ENCODE results near the gene LRCH2.

LRCH2 gene, protein sequence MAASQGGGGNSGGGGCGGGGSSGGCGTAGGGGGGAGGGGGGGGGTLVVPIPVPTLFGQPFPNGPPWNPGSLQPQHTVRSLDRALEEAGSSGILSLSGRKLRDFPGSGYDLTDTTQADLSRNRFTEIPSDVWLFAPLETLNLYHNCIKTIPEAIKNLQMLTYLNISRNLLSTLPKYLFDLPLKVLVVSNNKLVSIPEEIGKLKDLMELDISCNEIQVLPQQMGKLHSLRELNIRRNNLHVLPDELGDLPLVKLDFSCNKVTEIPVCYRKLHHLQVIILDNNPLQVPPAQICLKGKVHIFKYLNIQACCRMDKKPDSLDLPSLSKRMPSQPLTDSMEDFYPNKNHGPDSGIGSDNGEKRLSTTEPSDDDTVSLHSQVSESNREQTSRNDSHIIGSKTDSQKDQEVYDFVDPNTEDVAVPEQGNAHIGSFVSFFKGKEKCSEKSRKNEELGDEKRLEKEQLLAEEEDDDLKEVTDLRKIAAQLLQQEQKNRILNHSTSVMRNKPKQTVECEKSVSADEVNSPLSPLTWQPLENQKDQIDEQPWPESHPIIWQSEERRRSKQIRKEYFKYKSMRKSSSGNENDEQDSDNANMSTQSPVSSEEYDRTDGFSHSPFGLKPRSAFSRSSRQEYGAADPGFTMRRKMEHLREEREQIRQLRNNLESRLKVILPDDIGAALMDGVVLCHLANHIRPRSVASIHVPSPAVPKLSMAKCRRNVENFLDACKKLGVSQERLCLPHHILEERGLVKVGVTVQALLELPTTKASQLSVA

DNA sequence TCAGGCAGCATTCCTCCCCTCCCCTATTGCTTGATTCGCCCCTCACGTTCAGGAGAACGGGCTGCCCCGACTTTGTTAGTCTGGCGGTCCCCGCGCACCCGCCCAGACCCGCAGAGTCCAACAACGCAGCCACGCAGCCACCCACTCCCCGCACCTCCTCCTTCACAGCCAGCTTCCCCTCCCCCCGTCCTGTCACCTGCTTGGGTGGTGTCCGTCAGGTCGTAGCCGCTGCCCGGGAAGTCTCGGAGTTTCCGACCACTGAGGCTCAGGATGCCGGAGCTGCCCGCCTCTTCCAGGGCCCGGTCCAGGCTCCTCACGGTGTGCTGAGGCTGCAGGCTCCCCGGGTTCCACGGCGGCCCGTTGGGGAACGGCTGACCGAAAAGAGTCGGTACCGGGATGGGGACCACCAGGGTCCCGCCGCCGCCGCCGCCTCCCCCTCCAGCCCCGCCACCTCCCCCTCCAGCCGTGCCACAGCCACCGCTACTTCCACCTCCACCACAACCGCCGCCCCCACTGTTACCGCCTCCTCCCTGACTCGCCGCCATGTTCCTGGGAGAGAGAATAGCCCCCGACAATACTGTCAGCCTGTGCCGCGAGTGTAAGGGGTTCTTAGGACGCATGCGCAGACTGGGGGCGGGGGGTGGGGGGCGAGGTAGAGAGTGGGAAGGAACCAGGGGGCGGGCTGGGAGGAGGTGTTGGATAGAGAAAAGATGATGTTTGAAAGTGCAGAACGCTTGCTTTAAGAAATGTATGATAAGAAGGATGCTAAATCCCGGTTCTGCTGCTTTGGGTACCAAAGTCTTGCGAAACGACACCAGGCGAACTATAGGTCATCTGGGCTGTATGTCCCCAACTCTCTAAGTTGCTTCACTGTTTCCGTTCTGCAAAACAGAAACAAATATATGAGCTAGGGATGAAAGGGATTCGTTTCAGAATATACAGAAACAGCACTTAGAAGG lies at the start of gene LRCH2:
Gene LRCH2, minus strand, starts transcription at position 600 of the 959 bp plus-strand sequence. Its CDS starts 55 bp downstream, at position 545.
- no peaks in the 10 kb centered on the region for H3K36me3 Mint-ChIP-seq (ENCODE audit: low read depth)
- peak within 1 kb of the TSS; percentile 41 for H3K4me3 Mint-ChIP-seq
- H3K27me3 Mint-ChIP-seq: peaks cover 33% of the 10 kb centered on the region
- H3K27ac Mint-ChIP-seq: no peak within 1 kb of the TSS
- no peaks in the 10 kb centered on the region for H3K4me1 Mint-ChIP-seq (ENCODE audit: low read depth)
- H3K9me3 Mint-ChIP-seq: no peaks in the 10 kb centered on the region

DNA sequence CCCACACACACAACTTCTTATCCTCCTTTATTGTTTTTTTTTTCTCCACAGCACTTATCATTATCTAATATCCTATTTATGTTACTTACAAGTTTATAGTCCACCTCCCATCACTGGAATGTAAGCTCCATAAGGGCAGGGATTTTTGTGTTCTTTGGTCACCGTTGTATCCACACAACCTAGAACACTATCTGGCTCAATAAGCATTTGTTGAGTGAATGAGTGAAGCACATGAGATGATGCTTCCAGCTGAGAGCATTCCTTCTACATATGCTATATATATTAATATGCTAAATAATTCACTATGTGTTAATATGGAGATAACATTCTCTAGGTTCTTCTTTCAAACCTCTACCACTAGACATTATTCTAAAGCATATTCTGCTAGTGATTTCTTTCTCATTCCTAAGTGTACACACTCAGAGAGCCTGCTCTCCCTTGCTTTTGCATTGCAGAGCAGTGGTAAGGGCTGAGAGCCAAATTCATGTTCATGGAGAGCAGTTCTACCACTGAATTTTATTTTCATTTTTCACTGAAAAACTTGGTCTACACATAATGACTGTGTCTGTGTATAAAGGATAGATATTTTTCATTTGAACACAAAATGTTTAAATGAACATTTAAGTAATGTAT lies 35.3 kb upstream of the LRCH2 start:
- H3K36me3 Mint-ChIP-seq (ENCODE audit: low read depth): no peaks in the 10 kb centered on the region
- H3K27me3 Mint-ChIP-seq: no peaks in the 10 kb centered on the region
- H3K27ac Mint-ChIP-seq: no peak overlapping the region
- H3K4me1 Mint-ChIP-seq (ENCODE audit: low read depth): no peaks in the 10 kb centered on the region
- no peak overlapping the region for H3K4me3 Mint-ChIP-seq
- H3K9me3 Mint-ChIP-seq: peaks cover 4% of the 10 kb centered on the region

DNA sequence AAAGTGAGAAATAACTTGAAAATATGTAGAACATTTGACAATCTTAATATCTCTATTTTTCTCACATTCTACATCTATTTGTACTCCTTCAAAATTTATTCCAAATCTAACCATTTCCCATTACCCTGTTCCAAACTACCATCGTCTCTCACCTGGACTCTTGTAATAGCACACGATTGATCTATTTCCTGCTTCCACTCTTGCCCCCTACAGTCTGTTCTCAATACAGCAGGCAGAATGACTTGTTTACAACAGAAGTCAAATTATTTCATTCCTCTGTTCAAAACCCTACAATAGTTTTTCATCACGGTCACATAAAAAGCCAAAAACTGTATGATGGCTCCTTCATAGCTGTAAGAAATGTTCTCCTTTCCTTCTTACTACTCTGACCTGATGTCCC lies 34.5 kb upstream of the LRCH2 start:
- Mint-ChIP-seq H3K36me3 (ENCODE audit: low read depth) (no peaks in the 10 kb centered on the region), H3K27ac (no peak overlapping the region), H3K27me3 (no peaks in the 10 kb centered on the region), H3K9me3 (peaks cover 4% of the 10 kb centered on the region), H3K4me1 (ENCODE audit: low read depth) (no peaks in the 10 kb centered on the region), H3K4me3 (no peak overlapping the region)

DNA sequence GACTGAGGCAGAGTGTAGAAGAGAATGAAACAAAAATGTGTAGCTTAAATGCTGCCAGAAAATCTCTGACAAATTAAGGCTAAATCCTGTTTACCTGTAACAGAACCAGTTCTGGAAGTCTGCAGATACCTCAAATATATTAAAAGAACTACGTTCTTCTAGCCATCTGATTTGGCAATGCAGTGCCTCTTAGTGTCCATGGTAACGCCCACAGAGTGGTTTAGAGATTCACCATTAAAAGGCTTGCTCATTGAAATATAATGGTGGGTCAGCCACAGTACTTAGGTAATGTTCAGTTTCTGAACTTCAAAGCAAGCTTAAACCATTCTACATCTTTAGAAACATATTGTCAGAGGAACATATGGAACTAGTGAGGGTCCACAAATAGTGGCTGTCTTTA lies 32.4 kb upstream of the LRCH2 start:
- Mint-ChIP-seq H3K4me1 (ENCODE audit: low read depth) (no peaks in the 10 kb centered on the region), H3K36me3 (ENCODE audit: low read depth) (no peaks in the 10 kb centered on the region), H3K9me3 (peaks cover 4% of the 10 kb centered on the region), H3K4me3 (no peak overlapping the region), H3K27me3 (no peaks in the 10 kb centered on the region), H3K27ac (no peak overlapping the region)

DNA sequence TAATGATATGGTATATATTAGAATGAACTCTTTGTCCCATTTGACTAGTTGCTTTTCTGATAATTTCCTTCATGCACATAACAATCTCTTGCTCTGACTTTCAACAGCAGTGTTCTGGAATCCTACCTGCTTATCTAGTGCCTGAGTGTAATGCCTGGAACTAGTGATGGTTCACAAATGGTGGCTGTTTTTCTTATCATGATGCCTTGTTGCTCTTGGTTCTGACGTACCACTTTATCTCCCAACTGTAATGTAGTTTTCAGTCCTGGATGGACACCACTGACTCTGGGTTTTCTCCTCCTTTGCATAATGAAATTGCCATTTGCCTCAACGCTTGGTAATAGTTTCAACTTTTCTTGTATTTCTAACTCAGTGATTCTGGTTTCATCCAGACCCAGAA lies 30.1 kb upstream of the LRCH2 start:
- H3K27me3 Mint-ChIP-seq: no peaks in the 10 kb centered on the region
- no peaks in the 10 kb centered on the region for H3K36me3 Mint-ChIP-seq (ENCODE audit: low read depth)
- peaks cover 4% of the 10 kb centered on the region for H3K9me3 Mint-ChIP-seq
- H3K27ac Mint-ChIP-seq: no peak overlapping the region
- H3K4me1 Mint-ChIP-seq (ENCODE audit: low read depth): no peaks in the 10 kb centered on the region
- no peak overlapping the region for H3K4me3 Mint-ChIP-seq

DNA sequence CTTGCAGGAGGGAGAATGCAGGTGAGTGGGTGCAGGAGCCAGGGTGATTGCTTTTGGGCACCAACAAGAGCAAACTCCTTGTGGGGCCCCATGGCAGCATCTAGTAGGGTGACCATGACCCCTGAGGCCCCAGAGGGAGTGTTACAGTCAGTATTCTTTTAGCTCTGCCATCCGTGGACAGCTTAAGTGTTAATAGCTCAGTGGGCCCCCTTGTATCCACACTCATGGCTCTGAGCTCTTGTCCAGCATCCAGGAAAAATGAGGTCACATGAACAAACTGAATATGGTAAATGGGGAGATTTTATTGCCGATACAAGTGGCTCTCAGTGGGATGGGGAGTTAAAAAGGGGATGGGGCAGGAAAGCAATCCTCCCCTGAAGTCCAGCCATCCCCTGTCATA lies 27.3 kb upstream of the LRCH2 start:
- no peaks in the 10 kb centered on the region for H3K27me3 Mint-ChIP-seq
- no peak overlapping the region for H3K4me3 Mint-ChIP-seq
- H3K36me3 Mint-ChIP-seq (ENCODE audit: low read depth): no peaks in the 10 kb centered on the region
- H3K9me3 Mint-ChIP-seq: no peaks in the 10 kb centered on the region
- no peaks in the 10 kb centered on the region for H3K4me1 Mint-ChIP-seq (ENCODE audit: low read depth)
- H3K27ac Mint-ChIP-seq: no peak overlapping the region

DNA sequence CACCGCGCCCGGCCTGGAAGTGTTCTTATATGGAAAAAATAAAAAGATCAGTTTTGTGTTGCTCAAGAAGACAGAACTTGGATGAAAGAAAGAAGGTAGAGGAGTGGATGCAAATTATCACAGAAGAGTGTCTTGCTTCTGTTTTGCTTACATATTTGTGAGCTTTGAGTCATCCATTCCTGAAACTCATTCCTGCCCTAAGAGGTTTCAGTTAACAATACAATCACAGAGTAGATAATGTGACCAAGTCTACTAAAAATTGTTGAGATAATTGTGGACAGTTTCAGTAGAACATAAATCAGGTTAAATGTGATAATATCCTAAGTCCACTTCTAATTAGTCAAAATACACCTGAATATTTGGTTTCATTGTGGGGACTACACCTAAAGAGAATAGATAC lies 26.4 kb upstream of the LRCH2 start:
- no peaks in the 10 kb centered on the region for H3K27me3 Mint-ChIP-seq
- H3K9me3 Mint-ChIP-seq: no peaks in the 10 kb centered on the region
- H3K27ac Mint-ChIP-seq: no peak overlapping the region
- H3K4me3 Mint-ChIP-seq: no peak overlapping the region
- H3K36me3 Mint-ChIP-seq (ENCODE audit: low read depth): no peaks in the 10 kb centered on the region
- H3K4me1 Mint-ChIP-seq (ENCODE audit: low read depth): no peaks in the 10 kb centered on the region

DNA sequence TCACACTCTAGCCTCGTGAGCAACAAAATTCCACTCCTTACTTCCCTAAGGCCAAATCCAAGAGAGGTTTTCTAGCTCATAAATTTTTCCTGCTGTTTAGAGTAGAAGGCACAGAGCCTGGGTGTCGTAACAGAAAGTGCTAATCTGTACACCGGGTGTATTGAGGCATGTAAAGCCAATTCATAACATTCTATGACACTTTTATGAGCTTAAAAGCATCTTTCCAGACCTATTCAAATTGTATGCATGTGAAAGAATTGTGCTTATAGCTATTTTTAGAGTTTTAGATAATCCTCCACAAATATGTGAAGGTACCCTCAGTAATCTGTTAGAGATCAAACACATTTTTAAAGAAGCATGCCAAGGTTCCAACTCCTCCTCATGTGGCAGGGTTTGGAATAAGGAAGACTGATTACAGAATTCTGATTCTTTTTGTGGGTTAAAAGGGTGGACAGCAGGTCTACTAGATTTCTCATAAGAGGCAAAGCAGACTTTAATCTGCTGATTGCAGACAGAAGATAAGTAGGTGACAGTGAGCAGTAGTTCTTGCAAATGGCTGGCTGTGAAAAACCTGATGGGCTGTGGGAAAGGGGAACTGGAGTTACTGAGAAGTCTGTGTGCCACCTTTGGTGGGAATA lies 25.5 kb upstream of the LRCH2 start:
- H3K4me1 Mint-ChIP-seq (ENCODE audit: low read depth): no peaks in the 10 kb centered on the region
- H3K9me3 Mint-ChIP-seq: no peaks in the 10 kb centered on the region
- H3K27me3 Mint-ChIP-seq: no peaks in the 10 kb centered on the region
- H3K27ac Mint-ChIP-seq: no peak overlapping the region
- no peaks in the 10 kb centered on the region for H3K36me3 Mint-ChIP-seq (ENCODE audit: low read depth)
- no peak overlapping the region for H3K4me3 Mint-ChIP-seq

DNA sequence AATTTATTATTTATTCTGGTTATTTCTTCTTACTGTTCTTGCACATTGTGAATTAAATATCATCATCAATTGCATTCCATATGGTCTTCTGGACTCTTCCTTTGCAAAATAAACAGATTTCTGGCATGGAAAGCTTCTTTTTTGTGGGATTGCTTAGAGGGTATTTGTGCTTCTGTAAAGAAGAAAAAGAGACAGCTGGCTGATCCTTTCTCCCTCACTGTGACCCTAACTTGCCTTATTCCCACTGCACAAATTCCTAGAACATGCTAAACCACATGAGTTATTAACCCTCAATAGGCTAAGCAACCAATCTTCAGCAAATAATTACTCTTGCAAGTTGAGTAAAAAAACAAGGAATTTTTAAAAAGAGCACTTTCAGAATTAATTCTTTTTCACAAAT lies 23.8 kb upstream of the LRCH2 start:
- Mint-ChIP-seq H3K9me3 (no peaks in the 10 kb centered on the region), H3K4me3 (no peak overlapping the region), H3K27me3 (no peaks in the 10 kb centered on the region), H3K27ac (no peak overlapping the region), H3K4me1 (ENCODE audit: low read depth) (no peaks in the 10 kb centered on the region), H3K36me3 (ENCODE audit: low read depth) (no peaks in the 10 kb centered on the region)

DNA sequence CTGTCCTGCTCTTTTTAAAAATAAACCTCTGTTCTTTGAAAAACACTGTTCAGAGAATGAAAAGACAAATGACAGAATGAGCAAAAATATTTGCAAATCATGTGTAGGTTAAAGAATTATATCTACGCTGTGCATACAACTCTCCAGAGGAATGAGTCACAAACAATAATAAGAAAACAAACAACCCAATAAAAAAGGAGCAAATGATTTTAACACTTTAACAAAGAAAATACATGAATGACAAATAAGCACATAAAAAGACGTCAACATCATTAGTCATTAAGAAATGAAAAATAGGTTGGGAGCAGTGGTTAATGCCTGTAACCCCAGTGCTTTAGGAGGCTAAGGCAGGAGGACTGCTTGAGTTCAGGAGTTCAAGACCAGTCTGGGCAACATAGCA lies 21.1 kb upstream of the LRCH2 start:
- H3K4me3 Mint-ChIP-seq: no peak overlapping the region
- no peaks in the 10 kb centered on the region for H3K9me3 Mint-ChIP-seq
- H3K4me1 Mint-ChIP-seq (ENCODE audit: low read depth): no peaks in the 10 kb centered on the region

DNA sequence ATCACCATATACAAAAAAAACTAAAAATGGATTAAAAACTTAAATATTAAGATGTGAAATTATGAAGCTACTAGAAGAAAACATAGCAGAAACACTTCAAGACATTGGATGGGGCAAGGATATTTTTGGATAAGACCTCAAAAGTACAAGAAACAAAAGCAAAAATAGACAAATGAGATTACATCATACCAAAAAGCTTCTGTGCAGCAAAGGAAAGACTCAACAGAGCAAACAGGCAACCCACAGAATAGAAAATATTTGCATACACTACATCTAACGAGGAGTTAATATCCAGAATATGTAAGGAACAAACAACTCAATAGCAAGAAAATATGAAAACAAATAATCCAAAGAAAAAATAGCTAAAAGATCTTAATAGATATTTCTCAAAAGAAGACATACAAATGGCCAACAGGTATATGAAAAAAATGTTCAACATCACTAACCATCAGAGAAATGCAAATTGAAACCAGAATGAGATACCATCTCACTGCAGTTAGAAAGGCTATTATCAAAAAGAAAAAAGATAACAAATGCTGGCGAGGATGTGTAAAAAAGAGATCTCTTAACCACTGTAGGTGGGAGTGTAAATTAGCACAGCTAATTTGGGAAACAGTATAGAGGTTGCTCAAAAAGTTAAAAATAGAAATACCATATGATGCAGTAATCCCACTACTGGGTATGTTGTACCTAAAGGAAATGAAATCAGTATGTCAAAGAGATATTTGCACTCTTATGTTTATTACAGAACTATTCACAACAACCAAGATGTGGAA lies 17.8 kb upstream of the LRCH2 start:
- no peak overlapping the region for H3K4me3 Mint-ChIP-seq
- H3K27ac Mint-ChIP-seq: no peak overlapping the region
- H3K36me3 Mint-ChIP-seq (ENCODE audit: low read depth): no peaks in the 10 kb centered on the region
- H3K9me3 Mint-ChIP-seq: no peaks in the 10 kb centered on the region
- H3K27me3 Mint-ChIP-seq: no peaks in the 10 kb centered on the region
- H3K4me1 Mint-ChIP-seq (ENCODE audit: low read depth): no peaks in the 10 kb centered on the region

More for the DNA sequence above, 21.1 kb upstream of the LRCH2 start:
- Mint-ChIP-seq H3K27ac (no peak overlapping the region), H3K27me3 (no peaks in the 10 kb centered on the region), H3K36me3 (ENCODE audit: low read depth) (no peaks in the 10 kb centered on the region)

DNA sequence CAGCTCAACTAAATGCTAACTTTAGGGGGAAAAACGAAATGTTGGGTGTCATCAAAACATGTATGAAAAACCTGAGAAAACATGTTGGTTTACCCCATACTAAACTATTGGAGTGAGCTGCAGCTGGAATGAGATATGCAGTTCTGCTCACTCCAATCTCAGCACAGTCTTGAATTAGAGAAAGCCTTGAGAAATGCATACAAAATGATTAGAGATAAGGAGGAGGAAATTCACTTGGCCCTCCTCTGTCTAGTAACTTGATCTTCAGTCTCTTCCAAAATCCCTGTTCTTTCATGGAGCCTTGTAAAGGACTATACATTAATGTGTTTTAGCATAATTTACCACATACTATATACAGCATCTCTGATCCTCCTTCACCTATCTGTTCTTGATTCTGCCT lies 3.2 kb upstream of the LRCH2 start:
- H3K4me1 Mint-ChIP-seq (ENCODE audit: low read depth): no peaks in the 10 kb centered on the region
- H3K27me3 Mint-ChIP-seq: peaks cover 22% of the 10 kb centered on the region
- H3K27ac Mint-ChIP-seq: no peak overlapping the region

DNA sequence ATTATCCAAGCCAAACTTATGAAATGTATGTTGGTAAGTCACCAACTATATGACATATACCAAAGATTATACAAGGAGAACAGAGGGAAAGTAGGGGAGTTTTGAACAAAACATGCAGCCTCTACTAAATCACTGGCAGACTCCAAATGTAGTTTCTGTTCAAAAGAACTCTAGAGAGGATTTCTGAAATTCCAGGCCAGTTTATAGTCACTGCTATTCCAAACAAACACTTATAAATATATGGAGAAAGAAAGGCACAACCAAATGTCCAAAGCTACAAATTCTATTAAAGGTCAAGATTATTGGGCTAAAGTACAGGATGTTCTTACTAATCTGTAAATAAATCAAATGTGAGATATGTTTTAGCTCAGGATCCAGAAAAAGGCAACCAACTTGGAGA lies 2.7 kb upstream of the LRCH2 start:
- no peaks in the 10 kb centered on the region for H3K4me1 Mint-ChIP-seq (ENCODE audit: low read depth)
- no peaks in the 10 kb centered on the region for H3K36me3 Mint-ChIP-seq (ENCODE audit: low read depth)

More for the DNA sequence above, 3.2 kb upstream of the LRCH2 start:
- H3K36me3 Mint-ChIP-seq (ENCODE audit: low read depth): no peaks in the 10 kb centered on the region
- H3K9me3 Mint-ChIP-seq: no peaks in the 10 kb centered on the region
- no peak overlapping the region for H3K4me3 Mint-ChIP-seq

More for the DNA sequence above, 2.7 kb upstream of the LRCH2 start:
- H3K27ac Mint-ChIP-seq: no peak overlapping the region
- H3K9me3 Mint-ChIP-seq: no peaks in the 10 kb centered on the region
- peaks cover 27% of the 10 kb centered on the region for H3K27me3 Mint-ChIP-seq
- H3K4me3 Mint-ChIP-seq: no peak overlapping the region

Measured in stimulated activated naive CD8-positive, alpha-beta T cell treated with anti-CD3 and anti-CD28 coated beads, Interleukin-15, Interleukin-2, amounts not matched to agents 100 ng/mL and 50 ng/mL, for 24 hours (primary cell).